DOHH2 (cell line): ENCODE measurements around the gene ZNF415.

Source experiments
- H3F3A ChIP-seq: fragments of 200-600 bp; sonication (generic), shearing (Covaris generic); 2 replicates; pipeline ENCODE4 v1.6.0; 2016; ENCODE audit warnings: antibody characterized with exemption, mild to moderate bottlenecking; ENCODE audit not compliant: control insufficient read depth, insufficient read depth
- H3K27ac ChIP-seq: fragments of 200-600 bp; sonication (generic); 2 replicates; pipeline ENCODE4 v1.5.1; 2014; ENCODE audit warnings: low read depth, mild to moderate bottlenecking, low read length, moderate library complexity
- H3K27me3 ChIP-seq: fragments of 200-600 bp; sonication (generic); 2 replicates; pipeline ENCODE4 v1.6.1; 2014; ENCODE audit warnings: mild to moderate bottlenecking, low read length, mixed read lengths; ENCODE audit not compliant: control insufficient read depth
- H3K36me3 ChIP-seq: fragments of 200-600 bp; sonication (generic); 2 replicates; pipeline ENCODE4 v1.6.1; 2014; ENCODE audit warnings: mild to moderate bottlenecking, low read length, moderate library complexity, mixed read lengths; ENCODE audit not compliant: control insufficient read depth
- H3K4me1 ChIP-seq: fragments of 200-600 bp; sonication (generic); 2 replicates; pipeline ENCODE4 v1.6.1; 2014; ENCODE audit warnings: mild to moderate bottlenecking, low read length, mixed read lengths; ENCODE audit not compliant: control insufficient read depth
- H3K4me2 ChIP-seq: fragments of 200-600 bp; sonication (generic); 2 replicates; pipeline ENCODE4 v1.6.0; 2014; ENCODE audit warnings: mild to moderate bottlenecking, low read length, moderate library complexity
- H3K4me3 ChIP-seq: fragments of 200-600 bp; sonication (generic); 2 replicates; pipeline ENCODE4 v1.5.1; 2014; ENCODE audit warnings: mild to moderate bottlenecking, low read length, mixed read lengths
- H3K79me2 ChIP-seq: fragments of 200-600 bp; sonication (generic); 2 replicates; pipeline ENCODE4 v1.6.1; 2014; ENCODE audit warnings: mild to moderate bottlenecking, low read length, mixed read lengths; ENCODE audit not compliant: control insufficient read depth
- H3K9me2 ChIP-seq: fragments of 200-600 bp; sonication (generic); replicated peaks from 2 replicates; pipeline ENCODE4 v1.6.1; 2014; ENCODE audit warnings: mild to moderate bottlenecking, low read length, mixed read lengths; ENCODE audit not compliant: control insufficient read depth
- H3K9me3 ChIP-seq: fragments of 200-600 bp; sonication (generic); 2 replicates; pipeline ENCODE4 v1.6.1; 2014; ENCODE audit warnings: antibody characterized with exemption, low read length, mixed read lengths; ENCODE audit not compliant: control insufficient read depth, insufficient read depth
- H4K20me1 ChIP-seq: fragments of 200-600 bp; sonication (generic); 2 replicates; pipeline ENCODE4 v1.6.0; 2014; ENCODE audit warnings: low read depth, mild to moderate bottlenecking, antibody characterized with exemption, low read length, moderate library complexity; ENCODE audit not compliant: control insufficient read depth, insufficient read depth
- CTCF ChIP-seq: fragments of 200-600 bp; sonication (generic); IDR thresholded peaks from one replicate; pipeline ENCODE4 v1.5.1; 2014; ENCODE audit warnings: antibody characterized with exemption, mild to moderate bottlenecking, low read depth, low read length; ENCODE audit not compliant: poor library complexity, severe bottlenecking
- EZH2phosphoT487 ChIP-seq: fragments of 200-600 bp; sonication (generic); IDR thresholded peaks from 2 replicates; pipeline ENCODE4 v1.6.1; 2017; ENCODE audit warnings: borderline replicate concordance, mild to moderate bottlenecking, antibody characterized with exemption, low read length, moderate library complexity, mixed read lengths

ZNF415 gene

GRCh38 chr19:53082929-53083328 lies 49.8 kb downstream of the ZNF415 start:
- no peaks in the 10 kb centered on the region for H3K9me2 ChIP-seq
- H3K36me3 ChIP-seq: peaks cover 79% of the 10 kb centered on the region
- H3K79me2 ChIP-seq: peaks cover 7% of the 10 kb centered on the region
- no peaks in the 10 kb centered on the region for H3K27me3 ChIP-seq
- no peaks in the 10 kb centered on the region for H3F3A ChIP-seq
- H3K27ac ChIP-seq: no peak overlapping the region
- TF ChIP-seq EZH2phosphoT487 (no peak), CTCF (no peak)
- no peaks in the 10 kb centered on the region for H3K4me1 ChIP-seq
- H3K9me3 ChIP-seq: peaks cover 11% of the 10 kb centered on the region; the same call in 1 of the 2 replicates
- H3K4me3 ChIP-seq: no peak overlapping the region
- no peak overlapping the region for H3K4me2 ChIP-seq
- no peaks in the 10 kb centered on the region for H4K20me1 ChIP-seq

GRCh38 chr19:53079313-53079924 lies 53.3 kb downstream of the ZNF415 start:
- no peak overlapping the region for H3K27ac ChIP-seq
- TF ChIP-seq CTCF (no peak), EZH2phosphoT487 (no peak)
- H3K79me2 ChIP-seq: peaks cover 7% of the 10 kb centered on the region
- no peak overlapping the region for H3K4me3 ChIP-seq
- no peaks in the 10 kb centered on the region for H3K27me3 ChIP-seq
- no peaks in the 10 kb centered on the region for H3K4me1 ChIP-seq
- peaks cover 78% of the 10 kb centered on the region for H3K36me3 ChIP-seq
- H3K4me2 ChIP-seq: no peak overlapping the region
- no peaks in the 10 kb centered on the region for H3F3A ChIP-seq
- no peaks in the 10 kb centered on the region for H4K20me1 ChIP-seq
- H3K9me3 ChIP-seq: peaks cover 11% of the 10 kb centered on the region; the same call in 1 of the 2 replicates
- no peaks in the 10 kb centered on the region for H3K9me2 ChIP-seq

- Histone ChIP-seq H3K27ac (no peak overlapping the region), H3K9me3 (peaks cover 11% of the 10 kb centered on the region; the same call in 1 of the 2 replicates), H3K9me2 (no peaks in the 10 kb centered on the region), H4K20me1 (no peaks in the 10 kb centered on the region), H3K27me3 (no peaks in the 10 kb centered on the region), H3K36me3 (peaks cover 78% of the 10 kb centered on the region), H3F3A (no peaks in the 10 kb centered on the region), H3K4me3 (no peak overlapping the region), H3K79me2 (peaks cover 7% of the 10 kb centered on the region), H3K4me1 (no peaks in the 10 kb centered on the region), H3K4me2 (no peak overlapping the region)
- TF ChIP-seq EZH2phosphoT487 (no peak), CTCF (no peak)
These were observed 54.0 kb downstream of the ZNF415 start for GRCh38 chr19:53078668-53079067.
